Adipocyte (in vitro differentiated cells): ENCODE measurements around the gene MIGA2.

Experiments used
- DNase-seq: peaks from one replicate; pipeline ENCODE4 v3.0.0-alpha.2; 2015; ENCODE audit warnings: low read depth
- H3K27me3 ChIP-seq: replicated peaks from 2 replicates; pipeline ENCODE4 v1.7.0; 2013; ENCODE audit warnings: mild to moderate bottlenecking, low read length, moderate library complexity; ENCODE audit not compliant: control insufficient read depth, insufficient read depth
- H3K36me3 ChIP-seq: 2 replicates; pipeline ENCODE4 v1.7.0; 2013; ENCODE audit warnings: low read length, mild to moderate bottlenecking, moderate library complexity; ENCODE audit not compliant: control insufficient read depth, insufficient read depth, severe bottlenecking
- H3K4me1 ChIP-seq: 2 replicates; pipeline ENCODE4 v1.7.0; 2013; ENCODE audit warnings: mild to moderate bottlenecking, low read length, moderate library complexity; ENCODE audit not compliant: control insufficient read depth, insufficient read depth
- H3K4me3 ChIP-seq: 2 replicates; pipeline ENCODE4 v1.7.0; 2013; ENCODE audit warnings: mild to moderate bottlenecking, low read length, moderate library complexity
- H3K9ac ChIP-seq: 2 replicates; pipeline ENCODE4 v1.7.0; 2013; ENCODE audit warnings: mild to moderate bottlenecking, low read length, moderate library complexity
- H3K9me3 ChIP-seq: 2 replicates; pipeline ENCODE4 v1.7.0; 2013; ENCODE audit warnings: mild to moderate bottlenecking, low read length, moderate library complexity; ENCODE audit not compliant: control insufficient read depth

The MIGA2 gene

GRCh38 chr9:129068110-129068509 is 31.7 kb downstream of the MIGA2 start:
- peaks cover 44% of the 10 kb centered on the region for H3K36me3 ChIP-seq

GRCh38 chr9:129068990-129069861 is 32.8 kb downstream of the MIGA2 start:
- no peaks in the 10 kb centered on the region for H3K27me3 ChIP-seq
- H3K4me3 ChIP-seq: no peak overlapping the region
- no peaks in the 10 kb centered on the region for H3K4me1 ChIP-seq
- no peaks in the 10 kb centered on the region for H3K9me3 ChIP-seq
- DNase-seq: no peak
- peaks cover 40% of the 10 kb centered on the region for H3K36me3 ChIP-seq
- no peak overlapping the region for H3K9ac ChIP-seq

More at GRCh38 chr9:129068110-129068509, 31.7 kb downstream of the MIGA2 start:
- Histone ChIP-seq H3K4me1 (no peaks in the 10 kb centered on the region), H3K4me3 (no peak overlapping the region), H3K27me3 (no peaks in the 10 kb centered on the region), H3K9ac (no peak overlapping the region), H3K9me3 (no peaks in the 10 kb centered on the region)
- no peak for DNase-seq

GRCh38 chr9:129069862-129070641 is 33.6 kb downstream of the MIGA2 start:
- H3K9ac ChIP-seq: no peak overlapping the region
- H3K4me3 ChIP-seq: no peak overlapping the region
- no peaks in the 10 kb centered on the region for H3K9me3 ChIP-seq
- no peaks in the 10 kb centered on the region for H3K27me3 ChIP-seq
- DNase-seq: no peak
- no peaks in the 10 kb centered on the region for H3K4me1 ChIP-seq
- H3K36me3 ChIP-seq: peaks cover 32% of the 10 kb centered on the region

- peaks cover 25% of the 10 kb centered on the region for H3K36me3 ChIP-seq
- DNase-seq: no peak
- no peaks in the 10 kb centered on the region for H3K4me1 ChIP-seq
- H3K9ac ChIP-seq: no peak overlapping the region
- no peaks in the 10 kb centered on the region for H3K27me3 ChIP-seq
- H3K9me3 ChIP-seq: no peaks in the 10 kb centered on the region
- H3K4me3 ChIP-seq: no peak overlapping the region
Measured at GRCh38 chr9:129070696-129071525, 34.5 kb downstream of the MIGA2 start.

GRCh38 chr9:129071526-129072126 is 35.2 kb downstream of the MIGA2 start:
- no peaks in the 10 kb centered on the region for H3K27me3 ChIP-seq
- no peaks in the 10 kb centered on the region for H3K9me3 ChIP-seq
- no peak overlapping the region for H3K9ac ChIP-seq
- no peaks in the 10 kb centered on the region for H3K4me1 ChIP-seq
- no peak for DNase-seq
- H3K36me3 ChIP-seq: peaks cover 24% of the 10 kb centered on the region
- H3K4me3 ChIP-seq: no peak overlapping the region

GRCh38 chr9:129072171-129072570 is 35.7 kb downstream of the MIGA2 start:
- no peak overlapping the region for H3K9ac ChIP-seq
- H3K27me3 ChIP-seq: no peaks in the 10 kb centered on the region
- DNase-seq: no peak
- H3K9me3 ChIP-seq: no peaks in the 10 kb centered on the region
- peaks cover 23% of the 10 kb centered on the region for H3K36me3 ChIP-seq
- no peaks in the 10 kb centered on the region for H3K4me1 ChIP-seq
- H3K4me3 ChIP-seq: no peak overlapping the region

GRCh38 chr9:129073404-129073803 is 37.0 kb downstream of the MIGA2 start:
- Histone ChIP-seq H3K9me3 (no peaks in the 10 kb centered on the region), H3K9ac (no peak overlapping the region), H3K27me3 (no peaks in the 10 kb centered on the region), H3K4me3 (no peak overlapping the region), H3K4me1 (no peaks in the 10 kb centered on the region), H3K36me3 (peaks cover 11% of the 10 kb centered on the region)
- DNase-seq: no peak

- no peaks in the 10 kb centered on the region for H3K27me3 ChIP-seq
- H3K4me1 ChIP-seq: no peaks in the 10 kb centered on the region
- H3K4me3 ChIP-seq: no peak overlapping the region
- no peak for DNase-seq
- no peaks in the 10 kb centered on the region for H3K9me3 ChIP-seq
- H3K9ac ChIP-seq: no peak overlapping the region
- peaks cover 4% of the 10 kb centered on the region for H3K36me3 ChIP-seq
Measured at GRCh38 chr9:129074106-129074505, 37.7 kb downstream of the MIGA2 start.

- DNase-seq: no peak
- H3K9me3 ChIP-seq: no peaks in the 10 kb centered on the region
- H3K9ac ChIP-seq: no peak overlapping the region
- no peaks in the 10 kb centered on the region for H3K27me3 ChIP-seq
- H3K4me3 ChIP-seq: no peak overlapping the region
- H3K4me1 ChIP-seq: peaks cover 5% of the 10 kb centered on the region
- no peaks in the 10 kb centered on the region for H3K36me3 ChIP-seq
Measured at GRCh38 chr9:129075996-129076639, 39.7 kb downstream of the MIGA2 start.

GRCh38 chr9:129076640-129077037 is 40.2 kb downstream of the MIGA2 start:
- DNase-seq: no peak
- Histone ChIP-seq H3K27me3 (no peaks in the 10 kb centered on the region), H3K4me1 (peaks cover 7% of the 10 kb centered on the region), H3K4me3 (no peak overlapping the region), H3K9me3 (no peaks in the 10 kb centered on the region), H3K9ac (no peak overlapping the region), H3K36me3 (no peaks in the 10 kb centered on the region)
